ENCODE measurements around the gene SEMA6D. TPM values are rescaled to one million over a fixed set of nuclear protein-coding genes. Genes with fewer than 3 reads are reported as not detected.
A peak's percentile ranks its signal among the peaks of the same experiment; 100 is the strongest.

Gene SEMA6D
- total RNA-seq, 6 experiments from 2014 or later = 0.74 to 4.4 (median 1.7) TPM

DNA sequence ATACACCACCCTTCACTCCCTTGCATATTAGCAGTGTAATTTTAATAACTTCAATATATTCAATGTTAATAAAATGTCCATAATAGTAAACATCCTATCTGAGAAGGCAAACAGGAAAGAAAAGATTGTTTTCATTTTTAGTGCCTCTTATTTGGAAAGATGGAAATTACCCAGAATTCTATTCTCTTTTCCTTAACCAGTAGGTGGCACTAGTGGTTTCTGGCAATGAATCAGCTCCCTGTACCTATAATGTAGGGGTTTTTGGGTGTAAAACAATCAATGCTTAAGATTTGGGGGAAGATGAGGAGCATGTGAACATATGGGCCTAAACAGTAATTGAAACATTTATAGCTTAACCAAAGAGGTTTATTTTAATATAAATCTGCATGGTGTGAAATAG, 5.7 kb upstream of the SEMA6D start:
- no peak for ATAC-seq

DNA sequence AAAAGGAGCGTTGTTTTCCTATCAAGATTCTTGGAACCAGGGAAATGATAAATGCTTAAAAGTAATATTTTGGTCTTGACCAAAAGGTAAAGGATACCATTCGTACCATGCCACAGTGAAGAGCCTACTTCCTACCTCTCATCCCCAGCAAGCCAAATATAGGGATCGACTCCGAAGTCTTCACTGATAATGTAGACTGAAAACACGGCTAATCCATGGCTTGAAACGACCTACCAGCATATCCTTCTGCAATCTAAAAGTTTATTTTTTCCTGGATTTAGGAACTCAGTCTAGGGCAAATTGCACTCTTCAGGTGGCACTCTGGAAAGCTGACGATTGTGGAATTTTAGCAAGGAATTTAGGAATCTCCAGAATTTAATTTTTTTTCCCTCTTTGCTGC, 1.9 kb upstream of the SEMA6D start:
- no peaks in the 10 kb centered on the region for H3K9me3 ChIP-seq
- H3K4me1 ChIP-seq = peaks cover 0 to 11% (median 0%) of the 10 kb centered on the region in 4 donors
- no peaks in the 10 kb centered on the region for H3K27me3 ChIP-seq
- H3K4me3 ChIP-seq = no peak overlapping the region
- ATAC-seq (no peak), DNase-seq (no peak)
- H3K36me3 ChIP-seq = no peaks in the 10 kb centered on the region
- no peak for TF ChIP-seq POLR2A (IDR thresholded peaks at IDR 0.05)
- TF ChIP-seq, protein P1, sequence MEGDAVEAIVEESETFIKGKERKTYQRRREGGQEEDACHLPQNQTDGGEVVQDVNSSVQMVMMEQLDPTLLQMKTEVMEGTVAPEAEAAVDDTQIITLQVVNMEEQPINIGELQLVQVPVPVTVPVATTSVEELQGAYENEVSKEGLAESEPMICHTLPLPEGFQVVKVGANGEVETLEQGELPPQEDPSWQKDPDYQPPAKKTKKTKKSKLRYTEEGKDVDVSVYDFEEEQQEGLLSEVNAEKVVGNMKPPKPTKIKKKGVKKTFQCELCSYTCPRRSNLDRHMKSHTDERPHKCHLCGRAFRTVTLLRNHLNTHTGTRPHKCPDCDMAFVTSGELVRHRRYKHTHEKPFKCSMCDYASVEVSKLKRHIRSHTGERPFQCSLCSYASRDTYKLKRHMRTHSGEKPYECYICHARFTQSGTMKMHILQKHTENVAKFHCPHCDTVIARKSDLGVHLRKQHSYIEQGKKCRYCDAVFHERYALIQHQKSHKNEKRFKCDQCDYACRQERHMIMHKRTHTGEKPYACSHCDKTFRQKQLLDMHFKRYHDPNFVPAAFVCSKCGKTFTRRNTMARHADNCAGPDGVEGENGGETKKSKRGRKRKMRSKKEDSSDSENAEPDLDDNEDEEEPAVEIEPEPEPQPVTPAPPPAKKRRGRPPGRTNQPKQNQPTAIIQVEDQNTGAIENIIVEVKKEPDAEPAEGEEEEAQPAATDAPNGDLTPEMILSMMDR (IDR thresholded peaks at IDR 0.05) = no peak
- intact Hi-C loops (cut with DNase I) = no loop called here
- no peak overlapping the region for H3K27ac ChIP-seq
- WGBS (ENCODE audit: insufficient coverage, low coverage, low lambda C conversion rate, missing lambda C conversion rate) = 41% methylated on average over 5 of the region's 7 CpGs

More for the DNA sequence above, 5.7 kb upstream of the SEMA6D start:
- no peak overlapping the region for H3K4me3 ChIP-seq
- no peaks in the 10 kb centered on the region for H3K36me3 ChIP-seq
- no peak overlapping the region for H3K27ac ChIP-seq
- no peaks in the 10 kb centered on the region for H3K4me1 ChIP-seq
- no peaks in the 10 kb centered on the region for H3K9me3 ChIP-seq
- no peak for DNase-seq
- intact Hi-C loops (cut with DNase I) = no loop called here
- TF ChIP-seq POLR2A (IDR thresholded peaks at IDR 0.05) = no peak
- TF ChIP-seq, protein P1 (IDR thresholded peaks at IDR 0.05) = peak in 2 of 4 donors; percentile 33 to 37
- no peaks in the 10 kb centered on the region for H3K27me3 ChIP-seq

DNA sequence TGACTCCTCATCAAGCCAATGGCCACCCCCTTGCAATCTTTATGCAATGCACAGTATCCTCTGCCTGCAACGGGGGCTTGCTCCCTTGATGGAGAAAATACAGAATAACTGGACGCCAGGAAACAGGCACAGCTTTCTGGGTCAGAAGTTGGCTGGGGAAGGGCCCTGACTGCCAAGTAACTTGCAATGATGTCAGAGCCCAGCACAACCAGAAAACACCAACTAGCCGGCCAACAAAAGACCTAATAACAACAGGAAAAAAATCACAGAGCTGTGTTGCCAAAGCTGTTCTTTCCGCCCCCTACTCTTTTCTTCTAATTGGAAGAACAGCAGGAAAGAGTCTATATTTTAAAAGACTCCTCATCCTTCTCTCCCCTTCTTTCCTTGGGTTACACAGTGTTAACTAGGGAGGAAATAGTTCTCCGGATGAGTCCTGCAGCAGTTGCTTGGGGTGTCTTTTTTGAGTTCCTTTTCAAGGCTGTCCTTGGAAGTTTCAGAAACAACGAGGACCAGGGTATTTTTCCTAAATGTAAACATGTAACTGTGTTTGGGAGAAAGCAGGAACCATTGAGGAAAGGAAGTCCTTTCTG, 1.4 kb upstream of the SEMA6D start:
- ATAC-seq = peak in 1 of 4 donors; percentile 30
- intact Hi-C loops (cut with DNase I) = no loop called here

DNA sequence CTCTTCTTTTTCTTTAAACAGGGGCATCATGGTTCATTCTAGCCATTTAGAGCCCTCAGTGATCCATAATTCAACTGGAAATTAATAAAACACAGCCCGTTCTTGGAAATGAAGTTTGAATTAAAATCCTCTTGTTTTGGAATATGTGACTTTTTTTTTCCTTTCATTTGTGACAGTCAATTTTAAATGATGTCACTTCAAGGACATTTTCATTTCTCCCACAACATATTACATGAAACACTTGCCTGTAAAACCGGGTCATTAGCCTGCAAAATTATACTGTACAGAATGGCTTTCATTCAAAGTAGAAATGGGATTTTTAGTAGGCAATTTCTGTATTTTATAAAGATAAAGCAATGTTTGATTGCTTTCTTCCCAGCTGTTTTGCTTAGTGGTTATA, 789 bp upstream of the SEMA6D start:
- peaks cover 0 to 11% (median 0%) of the 10 kb centered on the region in 4 donors for H3K4me1 ChIP-seq
- TF ChIP-seq, protein P1 (IDR thresholded peaks at IDR 0.05) = no peak
- no peak for TF ChIP-seq POLR2A (IDR thresholded peaks at IDR 0.05)
- DNase-seq (no peak), ATAC-seq (no peak)
- 27% methylated on average over 2 of the region's 2 CpGs for WGBS (ENCODE audit: insufficient coverage, low coverage, low lambda C conversion rate, missing lambda C conversion rate)
- H3K27me3 ChIP-seq = peaks cover 0 to 5% of the 10 kb centered on the region in 2 donors
- intact Hi-C loops (cut with DNase I) = no loop called here
- no peaks in the 10 kb centered on the region for H3K36me3 ChIP-seq
- H3K9me3 ChIP-seq = no peaks in the 10 kb centered on the region
- peak overlapping the region in 1 of 3 donors; percentile 29 for H3K4me3 ChIP-seq
- H3K27ac ChIP-seq = peak overlapping the region in 2 of 3 donors; percentile 6 to 33

More for the DNA sequence above, 1.4 kb upstream of the SEMA6D start:
- Histone ChIP-seq H3K27ac (peak overlapping the region in 2 of 3 donors; percentile 6 to 33), H3K9me3 (no peaks in the 10 kb centered on the region), H3K4me1 (peaks cover 0 to 11% (median 0%) of the 10 kb centered on the region in 4 donors), H3K27me3 (no peaks in the 10 kb centered on the region), H3K4me3 (no peak overlapping the region), H3K36me3 (no peaks in the 10 kb centered on the region)
- 12% methylated on average over 6 of the region's 6 CpGs for WGBS (ENCODE audit: insufficient coverage, low coverage, low lambda C conversion rate, missing lambda C conversion rate)
- no peak for TF ChIP-seq POLR2A (IDR thresholded peaks at IDR 0.05)
- TF ChIP-seq, protein P1 (IDR thresholded peaks at IDR 0.05) = no peak
- DNase-seq = no peak

Measured in right lobe of liver (tissue), 6 donors.